Ishikawa (cell line): ENCODE data around the gene TSEN15.

Experiments
- CEBPB ChIP-seq: IDR thresholded peaks from 2 replicates; pipeline ENCODE4 v1.6.1; 2012
- CREB1 ChIP-seq: IDR thresholded peaks from 2 replicates; pipeline ENCODE4 v1.6.1; 2012; ENCODE audit warnings: low read depth
- EGR1 ChIP-seq: IDR thresholded peaks from 2 replicates; pipeline ENCODE4 v1.6.1; 2012
- EP300 ChIP-seq: IDR thresholded peaks from 2 replicates; pipeline ENCODE4 v1.6.1; 2012; ENCODE audit warnings: borderline replicate concordance
- FOXM1 ChIP-seq: IDR thresholded peaks from 2 replicates; pipeline ENCODE4 v1.6.1; 2012; ENCODE audit warnings: low read depth, borderline replicate concordance
- MAX ChIP-seq: IDR thresholded peaks from 2 replicates; pipeline ENCODE4 v1.6.1; 2012
- NFIC ChIP-seq: IDR thresholded peaks from 2 replicates; pipeline ENCODE4 v1.6.1; 2012
- RAD21 ChIP-seq: IDR thresholded peaks from 2 replicates; pipeline ENCODE4 v1.6.1; 2012; ENCODE audit warnings: low read depth
- TAF1 ChIP-seq: IDR thresholded peaks from 2 replicates; pipeline ENCODE4 v1.6.1; 2012; ENCODE audit warnings: low read depth, mild to moderate bottlenecking
- TCF12 ChIP-seq: IDR thresholded peaks from 2 replicates; pipeline ENCODE4 v1.6.1; 2012; ENCODE audit warnings: low read depth
- TEAD4 ChIP-seq: IDR thresholded peaks from 2 replicates; pipeline ENCODE4 v1.6.1; 2012
- USF1 ChIP-seq: IDR thresholded peaks from 2 replicates; pipeline ENCODE4 v1.6.1; 2012
- YY1 ChIP-seq: IDR thresholded peaks from 2 replicates; pipeline ENCODE4 v1.6.1; 2012; ENCODE audit warnings: low read depth
- ZBTB7A ChIP-seq: IDR thresholded peaks from 2 replicates; pipeline ENCODE4 v1.6.1; 2012; ENCODE audit warnings: low read depth
- TF ChIP-seq, protein P1 (sequence below): IDR thresholded peaks from 2 replicates; pipeline ENCODE4 v1.6.1; 2012; ENCODE audit warnings: low read depth, mild to moderate bottlenecking

Gene TSEN15

GRCh38 chr1:184101571-184101970 is 50.0 kb downstream of the TSEN15 start:
- no peak for TF ChIP-seq MAX

DNA sequence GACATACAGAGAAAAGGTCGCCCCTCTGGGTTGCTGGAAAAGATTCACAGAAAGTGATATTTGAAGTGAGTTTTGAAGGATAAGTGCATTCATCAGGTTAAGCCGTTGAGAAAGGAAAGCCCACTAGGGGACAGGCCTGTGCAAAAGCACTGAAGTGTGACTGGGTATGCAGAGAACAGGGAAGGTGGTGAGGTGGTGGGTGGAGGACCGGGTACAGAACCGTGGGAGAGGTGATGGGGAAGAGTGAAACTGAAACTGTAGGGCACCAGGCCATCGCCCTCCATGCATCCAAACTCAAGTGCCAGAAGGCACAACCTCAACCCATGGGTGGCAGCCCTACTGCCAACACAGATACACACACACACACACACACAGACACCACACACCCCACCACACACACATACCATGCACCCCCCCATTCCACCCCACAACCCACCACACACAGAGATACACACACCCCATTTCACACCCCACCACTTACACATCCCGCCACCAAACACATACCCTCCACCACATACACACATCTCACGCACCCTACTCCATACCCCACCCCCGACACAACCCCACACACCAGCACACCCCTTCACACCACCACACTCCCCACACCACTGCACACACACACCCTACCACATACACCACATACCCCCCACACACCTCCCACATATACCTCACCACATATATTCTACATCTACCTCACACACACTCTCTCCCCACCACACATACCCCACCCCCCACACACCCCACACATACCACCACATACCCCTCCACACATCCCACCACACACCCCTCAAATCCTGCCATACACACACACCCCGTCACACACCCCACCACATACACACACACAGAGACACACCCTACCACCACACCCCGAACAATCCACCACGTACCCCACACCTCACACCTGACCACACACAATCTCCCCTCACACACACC is 59.0 kb downstream of the TSEN15 start:
- no peak for TF ChIP-seq NFIC
- no peak for TF ChIP-seq FOXM1
- no peak for TF ChIP-seq TEAD4
- TF ChIP-seq USF1, result no peak
- TF ChIP-seq EP300, result no peak
- TF ChIP-seq TCF12, result no peak
- no peak for TF ChIP-seq RAD21

GRCh38 chr1:184112176-184112948 is 60.8 kb downstream of the TSEN15 start:
- TF ChIP-seq RAD21 (no peak), TEAD4 (no peak)

- TF ChIP-seq NFIC (no peak), RAD21 (no peak), CREB1 (no peak), MAX (no peak), TCF12 (no peak), CEBPB (no peak), USF1 (no peak), EGR1 (no peak), YY1 (no peak)
Measured at GRCh38 chr1:184113251-184113650, 61.7 kb downstream of the TSEN15 start.

- TF ChIP-seq TCF12 (no peak), EGR1 (no peak)
Measured at GRCh38 chr1:184114818-184115398, 63.4 kb downstream of the TSEN15 start.

DNA sequence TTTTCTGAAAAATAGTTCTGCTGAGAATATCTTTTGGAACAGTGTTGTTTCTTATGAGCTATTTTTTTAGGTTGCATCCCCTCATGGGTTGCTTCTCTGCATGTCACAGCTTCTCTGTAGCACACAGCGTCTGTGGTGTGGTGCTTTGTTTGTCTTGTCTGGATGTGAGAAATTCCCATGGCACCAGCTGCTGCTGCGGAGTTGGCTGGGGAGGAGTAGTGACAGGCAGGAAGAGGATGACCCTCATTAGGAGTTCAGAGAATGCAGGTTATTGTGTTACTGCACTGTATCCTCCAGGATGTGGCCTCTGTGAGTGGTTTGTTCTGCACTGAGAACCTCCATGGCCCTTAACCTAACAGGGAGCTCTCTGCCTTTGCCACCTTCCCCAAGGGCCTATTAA is 64.8 kb downstream of the TSEN15 start:
- no peak for TF ChIP-seq FOXM1
- no peak for TF ChIP-seq RAD21
- TF ChIP-seq MAX, result no peak
- no peak for TF ChIP-seq NFIC
- no peak for TF ChIP-seq TEAD4

- TF ChIP-seq TAF1 (no peak), TEAD4 (no peak), NFIC (no peak), EGR1 (no peak), CREB1 (no peak), YY1 (no peak), USF1 (no peak), TCF12 (no peak), RAD21 (no peak), ZBTB7A (no peak), FOXM1 (no peak)
- TF ChIP-seq, protein P1, sequence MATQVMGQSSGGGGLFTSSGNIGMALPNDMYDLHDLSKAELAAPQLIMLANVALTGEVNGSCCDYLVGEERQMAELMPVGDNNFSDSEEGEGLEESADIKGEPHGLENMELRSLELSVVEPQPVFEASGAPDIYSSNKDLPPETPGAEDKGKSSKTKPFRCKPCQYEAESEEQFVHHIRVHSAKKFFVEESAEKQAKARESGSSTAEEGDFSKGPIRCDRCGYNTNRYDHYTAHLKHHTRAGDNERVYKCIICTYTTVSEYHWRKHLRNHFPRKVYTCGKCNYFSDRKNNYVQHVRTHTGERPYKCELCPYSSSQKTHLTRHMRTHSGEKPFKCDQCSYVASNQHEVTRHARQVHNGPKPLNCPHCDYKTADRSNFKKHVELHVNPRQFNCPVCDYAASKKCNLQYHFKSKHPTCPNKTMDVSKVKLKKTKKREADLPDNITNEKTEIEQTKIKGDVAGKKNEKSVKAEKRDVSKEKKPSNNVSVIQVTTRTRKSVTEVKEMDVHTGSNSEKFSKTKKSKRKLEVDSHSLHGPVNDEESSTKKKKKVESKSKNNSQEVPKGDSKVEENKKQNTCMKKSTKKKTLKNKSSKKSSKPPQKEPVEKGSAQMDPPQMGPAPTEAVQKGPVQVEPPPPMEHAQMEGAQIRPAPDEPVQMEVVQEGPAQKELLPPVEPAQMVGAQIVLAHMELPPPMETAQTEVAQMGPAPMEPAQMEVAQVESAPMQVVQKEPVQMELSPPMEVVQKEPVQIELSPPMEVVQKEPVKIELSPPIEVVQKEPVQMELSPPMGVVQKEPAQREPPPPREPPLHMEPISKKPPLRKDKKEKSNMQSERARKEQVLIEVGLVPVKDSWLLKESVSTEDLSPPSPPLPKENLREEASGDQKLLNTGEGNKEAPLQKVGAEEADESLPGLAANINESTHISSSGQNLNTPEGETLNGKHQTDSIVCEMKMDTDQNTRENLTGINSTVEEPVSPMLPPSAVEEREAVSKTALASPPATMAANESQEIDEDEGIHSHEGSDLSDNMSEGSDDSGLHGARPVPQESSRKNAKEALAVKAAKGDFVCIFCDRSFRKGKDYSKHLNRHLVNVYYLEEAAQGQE, result no peak
Measured at GRCh38 chr1:184118046-184118445, 66.5 kb downstream of the TSEN15 start.
